HPDE6-E6E7 (cell line): ENCODE data around the gene DRC7.
A peak's percentile ranks its signal among the peaks of the same experiment; 100 is the strongest.
"Not testable (repeated sequence)": the region's sequence is repeated elsewhere in the genome, so short reads cannot be mapped to it uniquely, and the experiment has no call there.

Experiments
- DNase-seq: peaks from one replicate; pipeline ENCODE4 v3.0.0; 2011; ENCODE audit warnings: missing footprints; ENCODE audit errors: extremely low spot score

DRC7 gene

DNA sequence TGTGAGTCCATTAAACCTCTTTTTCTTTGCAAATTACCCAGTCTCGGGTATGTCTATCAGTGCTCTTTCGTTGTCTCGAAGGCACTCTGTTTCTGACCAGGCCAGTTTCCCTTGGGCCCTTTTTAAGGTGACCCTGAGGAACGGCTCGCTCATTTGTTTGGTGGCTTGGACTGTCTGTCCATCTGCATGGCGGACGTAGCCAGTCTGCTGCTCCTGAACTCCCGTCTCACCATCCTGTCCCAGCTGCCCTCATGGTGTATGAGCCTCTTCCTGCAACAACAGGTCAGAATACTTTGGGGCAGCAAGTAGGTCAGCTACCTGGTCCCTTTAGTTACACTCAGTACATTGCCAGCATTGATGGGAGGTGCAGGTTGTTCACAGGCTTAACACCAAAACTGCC is 19.0 kb downstream of the DRC7 start:
- DNase-seq: no peak

DNA sequence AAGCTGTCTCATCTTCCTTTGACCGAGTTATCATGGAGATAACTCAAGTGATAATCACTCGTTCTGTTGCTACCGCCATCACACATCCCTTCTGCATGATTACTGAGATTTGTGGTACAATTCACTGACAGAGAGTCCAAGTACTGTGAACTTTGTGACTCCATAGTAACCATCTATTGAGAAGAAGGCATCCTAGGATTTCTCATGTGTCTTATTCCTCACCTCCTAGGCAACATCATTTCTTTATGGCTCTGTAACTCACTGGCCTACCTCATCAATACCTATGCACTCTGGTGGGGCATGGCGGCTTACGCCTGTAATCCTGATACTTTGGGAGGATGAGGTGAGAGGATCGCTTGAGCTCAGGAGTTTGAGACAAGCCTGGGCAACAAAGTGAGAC is 19.4 kb downstream of the DRC7 start:
- DNase-seq: no peak

GRCh38 chr16:57720142-57720575 is 25.6 kb downstream of the DRC7 start:
- peak; percentile 65 for DNase-seq

DNA sequence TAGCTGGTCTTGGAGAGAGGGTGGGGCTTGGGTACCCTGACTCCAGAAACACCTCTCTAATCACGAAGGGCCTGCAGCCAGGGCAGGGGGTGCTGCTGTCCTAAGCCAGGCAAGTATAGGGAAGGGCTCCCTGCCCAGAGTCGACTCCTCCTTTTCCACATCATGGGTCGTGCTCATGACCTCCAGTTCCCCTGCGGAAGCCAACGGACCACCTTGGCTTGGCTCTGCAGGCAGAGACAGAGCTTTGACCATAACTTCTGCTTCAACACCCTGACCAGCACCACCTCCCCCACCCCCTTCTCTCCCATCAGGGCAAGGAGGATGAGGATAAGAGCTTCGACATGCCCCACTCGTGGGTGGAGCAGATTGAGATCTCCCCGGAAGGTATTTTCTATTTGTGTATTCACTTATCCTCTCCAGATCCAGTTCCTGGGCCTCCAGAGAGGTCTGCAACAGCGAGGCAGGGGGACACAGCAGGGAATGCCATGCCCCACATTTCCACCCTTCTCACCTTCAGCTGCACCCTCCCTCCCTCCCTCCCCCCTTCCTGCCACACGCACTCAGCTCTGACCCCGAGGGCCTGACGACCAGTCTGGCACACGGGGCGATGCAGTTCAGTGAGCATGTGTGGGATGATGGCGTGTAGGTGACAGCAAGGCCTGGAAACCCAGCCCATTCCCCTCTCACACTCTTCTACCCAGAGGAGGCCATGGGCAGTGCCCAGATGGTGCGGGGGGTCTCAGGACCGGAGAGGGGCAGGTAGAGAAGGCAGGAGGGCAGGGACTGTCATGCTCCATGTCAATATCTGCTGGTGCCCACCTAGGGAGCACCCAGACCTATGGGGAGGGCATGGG is 27.0 kb downstream of the DRC7 start:
- DNase-seq: no peak

DNA sequence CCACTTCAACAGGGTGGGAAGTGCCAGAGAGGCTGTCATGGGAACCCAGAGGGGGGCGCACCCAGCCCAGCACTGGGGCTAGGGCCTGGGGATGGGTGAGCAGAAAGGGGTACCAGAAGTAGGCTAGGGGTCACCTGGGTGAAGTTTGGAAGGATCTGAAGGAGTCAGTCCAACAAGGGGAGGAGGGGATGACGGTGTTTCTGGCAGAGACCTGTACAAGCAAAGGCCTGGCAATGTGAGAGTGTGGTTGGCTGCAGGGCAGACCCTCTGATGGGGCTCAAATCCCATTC is 27.5 kb downstream of the DRC7 start:
- DNase-seq: no peak

- DNase-seq: no peak
These were observed 28.0 kb downstream of the DRC7 start for GRCh38 chr16:57722651-57723050.

- no peak for DNase-seq
These were observed 28.6 kb downstream of the DRC7 start for GRCh38 chr16:57723170-57723569.

- DNase-seq: no peak
These were observed 29.9 kb downstream of the DRC7 start for GRCh38 chr16:57724531-57724930.

DNA sequence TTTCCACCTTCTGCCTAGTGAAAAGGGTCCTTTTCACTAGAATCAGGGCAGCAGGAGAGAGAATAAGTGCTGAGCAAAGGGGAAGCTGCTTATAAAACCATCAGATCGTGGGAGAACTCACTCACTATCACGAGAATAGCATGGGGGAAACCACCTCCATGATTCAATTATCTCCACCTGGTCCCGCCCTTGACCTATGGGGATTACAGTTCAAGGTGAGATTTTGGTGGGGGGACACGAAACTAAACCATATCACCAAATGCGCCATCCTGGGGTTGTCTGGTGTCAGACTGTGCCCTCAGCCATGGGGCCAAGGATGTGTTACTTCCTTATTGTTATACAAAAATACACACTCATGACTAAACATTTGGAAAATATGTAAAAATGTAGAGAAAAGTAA is 30.5 kb downstream of the DRC7 start:
- DNase-seq: no peak

DNA sequence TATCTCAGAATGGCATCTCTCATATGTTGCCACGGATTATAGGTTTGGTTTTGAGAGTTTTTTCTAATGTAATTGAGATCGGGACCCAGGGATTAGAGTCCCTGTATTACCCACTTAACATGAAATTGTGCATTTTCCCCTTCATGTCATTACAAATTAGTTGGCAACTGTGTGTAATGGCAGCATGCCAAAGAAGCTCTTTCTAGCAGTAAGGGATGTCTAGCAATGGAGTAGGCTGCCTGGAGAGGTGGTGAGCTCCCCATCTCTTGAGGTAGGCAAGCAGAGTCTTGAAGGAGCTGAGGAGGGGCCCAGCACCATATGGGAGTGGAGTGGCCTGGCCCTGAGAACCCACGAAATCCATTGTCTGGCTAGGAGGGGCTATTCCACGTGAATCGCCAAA is 30.9 kb downstream of the DRC7 start:
- DNase-seq: no peak

- no peak for DNase-seq
These were observed 31.4 kb downstream of the DRC7 start for GRCh38 chr16:57725976-57726375.

DNA sequence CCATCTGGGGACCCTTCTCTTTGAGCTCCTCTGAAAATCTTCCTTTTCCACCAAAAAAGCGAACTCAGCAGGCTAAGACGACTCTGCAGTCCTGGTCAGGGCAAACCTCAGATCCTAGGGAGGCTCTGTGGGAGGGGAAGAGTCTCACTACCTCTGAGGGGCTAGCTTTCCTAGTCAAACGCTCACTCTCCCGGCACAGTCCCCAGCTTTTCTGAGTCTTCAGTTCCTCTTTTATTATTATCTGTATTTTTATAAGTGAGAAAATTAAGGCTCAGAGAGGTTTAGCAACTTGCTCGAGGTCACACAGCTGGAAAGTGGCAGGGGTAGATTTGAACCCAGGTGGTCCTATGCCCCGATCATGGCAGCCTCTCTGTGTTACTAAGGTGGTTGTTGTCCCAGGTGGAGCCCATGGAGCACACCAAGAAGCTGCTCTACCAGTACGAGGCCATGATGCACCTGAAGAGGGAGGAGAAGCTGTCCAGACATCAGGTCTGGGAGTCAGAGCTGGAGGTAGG is 31.9 kb downstream of the DRC7 start:
- no peak for DNase-seq

DNA sequence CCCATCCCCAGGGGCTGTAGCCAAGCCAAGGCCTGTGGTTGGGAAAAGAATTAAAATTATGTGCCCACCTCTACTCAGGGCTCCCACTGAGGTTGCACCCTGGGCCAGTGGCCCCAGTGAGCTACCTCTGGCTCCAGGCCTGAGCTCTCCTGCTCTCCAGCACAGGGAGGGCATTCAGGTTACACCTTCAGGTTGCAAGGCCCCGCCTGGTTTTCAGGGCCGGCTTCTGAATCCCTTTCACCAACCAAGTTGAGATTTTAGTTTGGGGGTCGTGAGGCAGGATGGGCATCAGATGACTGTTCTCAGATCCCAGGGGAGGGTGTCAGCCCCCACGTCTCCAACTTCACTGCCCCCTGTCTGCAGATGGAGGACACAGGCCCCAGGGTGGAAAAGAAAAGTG is 33.0 kb downstream of the DRC7 start:
- no peak for DNase-seq

DNA sequence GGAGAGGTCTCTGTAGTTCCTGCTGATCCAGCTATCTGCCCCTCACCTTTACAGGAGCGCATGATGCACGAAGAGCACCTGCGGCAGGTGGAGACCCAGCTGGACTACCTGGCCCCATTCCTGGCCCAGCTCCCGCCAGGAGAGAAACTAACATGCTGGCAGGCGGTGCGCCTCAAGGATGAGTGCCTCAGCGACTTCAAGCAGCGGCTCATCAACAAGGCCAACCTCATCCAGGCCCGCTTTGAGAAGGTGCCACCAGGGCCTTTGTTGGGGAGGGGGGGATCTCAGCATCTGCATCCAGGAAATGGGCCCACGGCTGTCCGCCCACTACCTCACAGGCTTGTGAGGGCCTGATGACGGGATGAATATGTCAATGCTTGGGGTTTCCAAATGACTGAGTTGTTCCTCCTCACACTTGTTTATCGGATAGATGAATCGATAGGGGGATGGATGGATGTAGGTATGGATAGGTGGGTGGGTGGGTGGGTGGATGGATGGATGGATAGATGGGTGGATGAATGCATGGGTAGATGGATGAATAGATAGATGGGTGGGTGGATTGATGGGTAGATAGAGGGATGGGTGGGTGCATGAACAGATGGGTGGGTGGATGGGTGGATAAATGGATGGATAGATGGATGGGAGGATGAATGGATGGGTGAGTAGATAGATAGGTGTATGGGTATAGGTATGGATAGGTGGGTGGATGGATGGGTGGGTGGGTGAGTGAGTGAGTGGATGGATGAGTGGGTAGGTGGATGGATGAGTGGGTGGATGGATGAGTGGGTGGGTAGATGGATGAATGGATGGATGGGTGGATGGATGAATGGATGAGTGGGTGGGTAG is 34.0 kb downstream of the DRC7 start:
- no peak for DNase-seq

GRCh38 chr16:57729182-57729484 is 34.5 kb downstream of the DRC7 start:
- DNase-seq: no peak

GRCh38 chr16:57729852-57730251 is 35.2 kb downstream of the DRC7 start:
- not testable (repeated sequence) for DNase-seq

- no peak for DNase-seq
These were observed 36.4 kb downstream of the DRC7 start for GRCh38 chr16:57730771-57731730.

DNA sequence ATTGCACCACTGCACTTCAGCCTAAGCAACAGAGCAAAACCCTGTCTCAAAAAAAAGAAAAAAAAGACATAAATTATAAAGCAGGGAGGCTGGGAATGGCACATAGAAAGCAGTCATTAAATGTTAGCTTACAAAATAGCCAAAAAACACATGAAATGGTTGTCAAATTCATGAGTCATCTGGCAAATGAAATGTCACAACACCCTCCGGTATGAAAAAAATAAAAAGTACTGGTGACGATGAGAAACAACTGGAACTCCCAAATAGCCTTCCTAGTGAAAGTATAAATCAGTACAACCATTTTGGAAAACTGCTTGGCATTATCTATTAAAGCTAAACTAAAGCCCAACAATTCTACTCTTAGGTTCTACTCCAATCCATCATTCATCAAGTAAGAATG is 37.4 kb downstream of the DRC7 start:
- no peak for DNase-seq

DNA sequence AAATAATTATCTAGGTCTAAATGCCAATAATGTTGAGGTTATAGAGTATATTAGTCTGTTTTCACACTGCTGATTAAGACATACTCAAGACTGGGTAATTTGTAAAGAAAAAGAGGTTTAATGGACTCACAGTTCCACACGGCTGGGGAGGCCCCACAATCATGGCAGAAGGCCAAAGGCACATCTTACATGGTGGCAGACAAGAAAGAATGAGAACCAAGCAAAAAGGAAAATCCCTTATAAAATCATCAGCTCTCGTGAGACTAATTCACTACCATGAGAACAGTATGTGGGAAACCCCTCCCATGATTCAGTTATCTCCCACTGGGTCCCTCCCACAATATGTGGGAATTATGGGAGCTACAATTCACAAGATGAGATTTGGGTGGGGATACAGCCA is 38.1 kb downstream of the DRC7 start:
- no peak for DNase-seq

DNA sequence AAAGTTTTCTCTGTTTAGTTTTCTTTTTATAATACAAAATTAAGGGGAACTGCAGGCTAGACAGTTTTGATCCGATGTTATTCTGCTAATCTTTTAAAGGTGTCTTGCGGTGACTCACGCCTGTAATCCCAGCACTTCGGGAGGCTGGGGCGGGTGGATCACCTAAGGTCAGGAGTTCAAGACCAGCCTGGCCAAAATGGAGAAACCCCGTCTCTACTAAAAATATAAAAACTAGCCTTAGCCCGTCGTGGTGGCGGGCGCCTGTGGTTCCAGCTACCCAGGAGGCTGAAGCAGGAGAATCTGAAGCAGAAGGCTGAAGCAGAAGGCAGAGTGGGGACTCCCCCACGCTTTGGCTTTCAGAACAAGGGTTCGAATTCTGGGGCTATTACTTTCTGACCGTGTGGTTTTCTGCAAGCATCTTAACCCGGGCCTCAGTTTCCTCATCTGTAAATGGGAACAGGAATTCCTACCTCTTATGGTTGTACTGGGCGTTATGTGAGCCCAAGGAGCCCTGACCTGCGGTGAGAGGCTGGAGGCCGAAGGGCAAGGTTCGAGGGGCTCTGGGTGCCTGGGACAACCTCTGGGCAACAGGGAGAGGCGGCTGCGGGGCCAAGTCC is 39.8 kb downstream of the DRC7 start:
- DNase-seq: no peak

DNA sequence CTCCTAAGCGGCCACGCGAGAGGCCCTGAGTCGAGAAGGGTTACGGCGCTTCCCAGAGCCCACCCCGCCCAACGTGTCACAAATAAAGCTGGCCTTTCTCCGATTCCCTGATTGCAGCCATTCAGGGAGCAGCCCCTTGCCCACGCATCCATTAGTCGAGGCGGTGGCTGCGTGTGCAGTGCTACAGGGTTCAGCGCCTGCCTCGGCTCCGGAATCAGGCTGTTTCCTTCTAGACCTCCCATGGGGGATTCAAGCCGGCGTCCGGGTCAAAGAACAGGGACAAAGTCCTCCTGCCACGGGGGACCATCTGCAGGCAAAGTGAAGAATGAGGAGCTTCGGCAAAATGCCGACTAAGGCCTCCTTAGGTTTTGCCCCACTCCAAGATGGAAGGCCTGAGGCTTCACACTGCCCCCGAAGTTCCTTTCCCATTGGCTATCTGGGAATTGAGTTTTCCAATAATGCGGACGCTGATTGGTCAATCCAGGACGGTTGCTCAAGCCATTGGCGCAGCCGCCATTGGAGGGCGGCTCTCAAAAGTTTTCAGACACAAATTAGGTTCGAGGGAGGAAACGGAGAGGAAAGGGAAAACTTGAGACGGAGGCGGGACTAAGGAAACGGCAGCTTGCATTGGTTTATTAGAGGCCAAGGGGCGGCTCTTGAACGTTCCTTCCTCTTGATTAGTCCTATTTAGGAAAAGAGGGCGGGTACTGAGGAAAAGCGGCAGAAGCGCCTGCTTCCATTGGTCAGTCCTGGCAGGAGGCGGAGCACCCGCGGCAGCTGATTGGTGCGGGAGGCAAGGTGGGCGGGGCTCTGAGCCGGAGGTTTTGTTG is 40.5 kb downstream of the DRC7 start:
- DNase-seq: peak; percentile 99
